Effector memory CD8-positive, alpha-beta T cell (primary cell): Measurements from ENCODE around the gene CNTN1.

Experiments used
- ATAC-seq: fragments of 150-1000 bp; cut with Tn5 transposase; replicated peaks from 2 replicates; pipeline ENCODE4 v1.10.0; 2021; ENCODE audit warnings: mild to moderate bottlenecking, moderate library complexity
- DNase-seq, 3 experiments: peaks; one replicate each; pipeline ENCODE4 v3.0.0; 2021
- H3K27ac Mint-ChIP-seq, 2 donors: one replicate each; pipeline ENCODE4 v1.8.0; 2022; ENCODE audit warnings: mild to moderate bottlenecking in 2 of 2, mixed read lengths in 2 of 2, moderate library complexity in 2 of 2
- H3K27me3 Mint-ChIP-seq, 2 donors: one replicate each; pipeline ENCODE4 v1.8.0; 2022; ENCODE audit warnings: mixed read lengths in 2 of 2
- H3K36me3 Mint-ChIP-seq: one replicate; pipeline ENCODE4 v1.8.0; 2022; ENCODE audit warnings: mild to moderate bottlenecking, moderate library complexity, mixed read lengths; ENCODE audit not compliant: insufficient read depth
- H3K4me1 Mint-ChIP-seq, 2 donors: one replicate each; pipeline ENCODE4 v1.8.0; 2022; ENCODE audit warnings: low read depth in 2 of 2, mixed read lengths in 2 of 2
- H3K4me3 Mint-ChIP-seq, 2 donors: one replicate each; pipeline ENCODE4 v1.8.0; 2022; ENCODE audit warnings: mild to moderate bottlenecking in 2 of 2, mixed read lengths in 2 of 2, moderate library complexity in 2 of 2
- H3K9me3 Mint-ChIP-seq, 2 donors: one replicate each; pipeline ENCODE4 v1.8.0; 2022; ENCODE audit warnings: mixed read lengths in 2 of 2
- total RNA-seq, 9 experiments: gene quantifications; one replicate each; lab custom pipeline; 2026; lab: John Stamatoyannopoulos, UW

Gene CNTN1
- 0 to 1.4 (median 0) reads per million in 9 experiments for total RNA-seq

GRCh38 chr12:40691913-40692764 is at the start of gene CNTN1:
Gene CNTN1, plus strand, starts transcription at chr12:40692439.
- Mint-ChIP-seq H3K27ac (no peak within 1 kb of the TSS), H3K4me3 (no peak within 1 kb of the TSS), H3K4me1 (no peaks in the 10 kb centered on the region), H3K36me3 (peaks cover 6% of the 10 kb centered on the region), H3K9me3 (peaks cover 0 to 2% of the 10 kb centered on the region in 2 donors), H3K27me3 (peaks cover 0 to 16% of the 10 kb centered on the region in 2 donors)
- ATAC-seq (no peak), DNase-seq (no peak)

GRCh38 chr12:40643506-40643905 is 48.7 kb upstream of the CNTN1 start:
- DNase-seq, result no peak
- no peak for ATAC-seq
- Mint-ChIP-seq H3K9me3 (peaks cover 8 to 12% of the 10 kb centered on the region in 2 donors), H3K27ac (no peak overlapping the region), H3K27me3 (no peaks in the 10 kb centered on the region), H3K4me3 (no peak overlapping the region), H3K36me3 (no peaks in the 10 kb centered on the region), H3K4me1 (no peaks in the 10 kb centered on the region)

- H3K27ac Mint-ChIP-seq, result no peak overlapping the region
- DNase-seq (no peak), ATAC-seq (no peak)
- H3K9me3 Mint-ChIP-seq, result peaks cover 8 to 11% of the 10 kb centered on the region in 2 donors
- H3K27me3 Mint-ChIP-seq, result no peaks in the 10 kb centered on the region
- no peaks in the 10 kb centered on the region for H3K36me3 Mint-ChIP-seq
- no peak overlapping the region for H3K4me3 Mint-ChIP-seq
- no peaks in the 10 kb centered on the region for H3K4me1 Mint-ChIP-seq
Observed at GRCh38 chr12:40643976-40644375, 48.3 kb upstream of the CNTN1 start.

GRCh38 chr12:40644708-40645107 is 47.5 kb upstream of the CNTN1 start:
- Mint-ChIP-seq H3K27me3 (no peaks in the 10 kb centered on the region), H3K36me3 (no peaks in the 10 kb centered on the region), H3K27ac (no peak overlapping the region), H3K9me3 (peaks cover 8% of the 10 kb centered on the region in 2 donors), H3K4me3 (no peak overlapping the region), H3K4me1 (no peaks in the 10 kb centered on the region)
- no peak for DNase-seq
- no peak for ATAC-seq

- Mint-ChIP-seq H3K36me3 (no peaks in the 10 kb centered on the region), H3K9me3 (peaks cover 5 to 9% of the 10 kb centered on the region in 2 donors), H3K4me1 (no peaks in the 10 kb centered on the region), H3K4me3 (no peak overlapping the region), H3K27me3 (no peaks in the 10 kb centered on the region), H3K27ac (no peak overlapping the region)
- ATAC-seq (no peak), DNase-seq (no peak)
Observed at GRCh38 chr12:40645361-40645760, 46.9 kb upstream of the CNTN1 start.

- Mint-ChIP-seq H3K36me3 (no peaks in the 10 kb centered on the region), H3K27ac (no peak overlapping the region), H3K4me1 (no peaks in the 10 kb centered on the region), H3K27me3 (no peaks in the 10 kb centered on the region), H3K4me3 (no peak overlapping the region), H3K9me3 (peaks cover 0 to 6% of the 10 kb centered on the region in 2 donors)
- ATAC-seq (no peak), DNase-seq (no peak)
Observed at GRCh38 chr12:40646456-40646855, 45.8 kb upstream of the CNTN1 start.

- H3K4me1 Mint-ChIP-seq, result no peaks in the 10 kb centered on the region
- DNase-seq (no peak), ATAC-seq (no peak)
- no peaks in the 10 kb centered on the region for H3K27me3 Mint-ChIP-seq
- peaks cover 0 to 5% of the 10 kb centered on the region in 2 donors for H3K9me3 Mint-ChIP-seq
- no peak overlapping the region for H3K27ac Mint-ChIP-seq
- H3K4me3 Mint-ChIP-seq, result no peak overlapping the region
- H3K36me3 Mint-ChIP-seq, result no peaks in the 10 kb centered on the region
Observed at GRCh38 chr12:40646911-40647310, 45.3 kb upstream of the CNTN1 start.

GRCh38 chr12:40647651-40648050 is 44.6 kb upstream of the CNTN1 start:
- Mint-ChIP-seq H3K4me1 (no peaks in the 10 kb centered on the region), H3K4me3 (no peak overlapping the region), H3K27ac (no peak overlapping the region), H3K36me3 (no peaks in the 10 kb centered on the region), H3K9me3 (peaks cover 0 to 4% of the 10 kb centered on the region in 2 donors), H3K27me3 (no peaks in the 10 kb centered on the region)
- no peak for DNase-seq
- no peak for ATAC-seq

GRCh38 chr12:40648519-40648918 is 43.7 kb upstream of the CNTN1 start:
- no peak overlapping the region for H3K4me3 Mint-ChIP-seq
- ATAC-seq (no peak), DNase-seq (no peak)
- peaks cover 0 to 4% of the 10 kb centered on the region in 2 donors for H3K9me3 Mint-ChIP-seq
- H3K36me3 Mint-ChIP-seq, result no peaks in the 10 kb centered on the region
- no peaks in the 10 kb centered on the region for H3K27me3 Mint-ChIP-seq
- no peak overlapping the region for H3K27ac Mint-ChIP-seq
- H3K4me1 Mint-ChIP-seq, result no peaks in the 10 kb centered on the region

GRCh38 chr12:40650038-40650704 is 42.1 kb upstream of the CNTN1 start:
- Mint-ChIP-seq H3K27me3 (no peaks in the 10 kb centered on the region), H3K27ac (no peak overlapping the region), H3K4me3 (no peak overlapping the region), H3K36me3 (no peaks in the 10 kb centered on the region), H3K4me1 (no peaks in the 10 kb centered on the region), H3K9me3 (peaks cover 0 to 4% of the 10 kb centered on the region in 2 donors)
- ATAC-seq (no peak), DNase-seq (no peak)

GRCh38 chr12:40655451-40655850 is 36.8 kb upstream of the CNTN1 start:
- no peaks in the 10 kb centered on the region for H3K36me3 Mint-ChIP-seq
- no peak for DNase-seq
- no peak for ATAC-seq
- no peak overlapping the region for H3K4me3 Mint-ChIP-seq
- H3K4me1 Mint-ChIP-seq, result no peaks in the 10 kb centered on the region
- H3K27ac Mint-ChIP-seq, result no peak overlapping the region
- H3K27me3 Mint-ChIP-seq, result no peaks in the 10 kb centered on the region
- H3K9me3 Mint-ChIP-seq, result peaks cover 5 to 15% of the 10 kb centered on the region in 2 donors

- Mint-ChIP-seq H3K4me3 (no peak overlapping the region), H3K4me1 (no peaks in the 10 kb centered on the region), H3K27me3 (no peaks in the 10 kb centered on the region), H3K36me3 (no peaks in the 10 kb centered on the region), H3K9me3 (peaks cover 4 to 19% of the 10 kb centered on the region in 2 donors), H3K27ac (no peak overlapping the region)
- DNase-seq (no peak), ATAC-seq (no peak)
Observed at GRCh38 chr12:40662366-40662765, 29.9 kb upstream of the CNTN1 start.

GRCh38 chr12:40663781-40664180 is 28.5 kb upstream of the CNTN1 start:
- ATAC-seq, result no peak
- DNase-seq, result no peak
- H3K27ac Mint-ChIP-seq, result no peak overlapping the region

GRCh38 chr12:40668099-40668529 is 24.1 kb upstream of the CNTN1 start:
- Mint-ChIP-seq H3K4me1 (no peaks in the 10 kb centered on the region), H3K27ac (no peak overlapping the region), H3K4me3 (no peak overlapping the region), H3K9me3 (peaks cover 0 to 1% of the 10 kb centered on the region in 2 donors), H3K36me3 (no peaks in the 10 kb centered on the region), H3K27me3 (no peaks in the 10 kb centered on the region)
- DNase-seq (no peak), ATAC-seq (no peak)

More at GRCh38 chr12:40663781-40664180, 28.5 kb upstream of the CNTN1 start:
- Mint-ChIP-seq H3K4me1 (no peaks in the 10 kb centered on the region), H3K4me3 (no peak overlapping the region), H3K9me3 (peaks cover 0 to 13% of the 10 kb centered on the region in 2 donors), H3K27me3 (no peaks in the 10 kb centered on the region), H3K36me3 (no peaks in the 10 kb centered on the region)
